DND-41 (cell line): ENCODE results near the gene PHACTR3.

Experiments used
- ATAC-seq: fragments of 200-7000 bp; cut with Tn5 transposase; 3 replicates; pipeline ENCODE4 v1.9.1; 2021; ENCODE audit warnings: low read depth; ENCODE audit not compliant: insufficient read depth
- DNase-seq: peaks from one replicate; pipeline ENCODE4 v3.0.0-alpha.2; 2020
- H2AFZ ChIP-seq: 2 replicates; pipeline ENCODE4 v1.6.0; 2012; ENCODE audit warnings: low read depth, low read length
- H3K27ac ChIP-seq: 2 replicates; pipeline ENCODE4 v1.5.1; 2012; ENCODE audit warnings: low read length, inconsistent platforms
- H3K27me3 ChIP-seq: fragments of 200-600 bp; sonication (generic); 2 replicates; pipeline ENCODE4 v1.6.0; 2012; ENCODE audit warnings: low read length, mild to moderate bottlenecking, inconsistent platforms; ENCODE audit not compliant: insufficient read depth, poor library complexity
- H3K36me3 ChIP-seq: 2 replicates; pipeline ENCODE4 v1.5.1; 2012; ENCODE audit warnings: low read length, inconsistent platforms; ENCODE audit not compliant: insufficient read depth
- H3K4me1 ChIP-seq: 2 replicates; pipeline ENCODE4 v1.5.1; 2012; ENCODE audit warnings: mild to moderate bottlenecking, low read length; ENCODE audit not compliant: insufficient read depth
- H3K4me2 ChIP-seq: 2 replicates; pipeline ENCODE4 v1.6.0; 2012; ENCODE audit warnings: mild to moderate bottlenecking, moderate library complexity, low read length, inconsistent platforms; ENCODE audit not compliant: insufficient read depth
- H3K4me3 ChIP-seq, 2 experiments: fragments of 200-600 bp in 1 of 2; shearing (Covaris generic) in 1 of 2; 2 replicates each; pipeline ENCODE4 v1.5.1; 2012 to 2016; ENCODE audit warnings: inconsistent platforms in 2 of 2, low read length in 2 of 2, mild to moderate bottlenecking in 2 of 2, low read depth in 1 of 2, moderate library complexity in 1 of 2
- H3K79me2 ChIP-seq: 2 replicates; pipeline ENCODE4 v1.6.0; 2012; ENCODE audit warnings: low read length, inconsistent platforms; ENCODE audit not compliant: insufficient read depth
- H3K9ac ChIP-seq: 2 replicates; pipeline ENCODE4 v1.6.0; 2012; ENCODE audit warnings: low read depth, mild to moderate bottlenecking, inconsistent platforms, low read length, moderate library complexity
- H3K9me3 ChIP-seq: 2 replicates; pipeline ENCODE4 v1.5.1; 2012; ENCODE audit warnings: low read length, moderate library complexity, mild to moderate bottlenecking, inconsistent platforms; ENCODE audit not compliant: insufficient read depth, severe bottlenecking
- H4K20me1 ChIP-seq: 2 replicates; pipeline ENCODE4 v1.6.0; 2012; ENCODE audit warnings: low read length; ENCODE audit not compliant: insufficient read depth
- CTCF ChIP-seq: IDR thresholded peaks from 2 replicates; pipeline ENCODE4 v1.5.1; 2012; ENCODE audit warnings: borderline replicate concordance, low read length, moderate library complexity, mild to moderate bottlenecking; ENCODE audit not compliant: poor library complexity, severe bottlenecking; ENCODE audit errors: extremely low read depth
- EZH2 ChIP-seq: IDR thresholded peaks from 3 replicates; pipeline ENCODE4 v1.6.1; 2012; ENCODE audit warnings: borderline replicate concordance, low read depth, mild to moderate bottlenecking, moderate library complexity, low read length, inconsistent platforms; ENCODE audit not compliant: severe bottlenecking

Gene PHACTR3

GRCh38 chr20:59571551-59572314, 32.6 kb upstream of the PHACTR3 start:
- Histone ChIP-seq H3K79me2 (no peaks in the 10 kb centered on the region), H3K27ac (no peak overlapping the region), H3K9me3 (no peaks in the 10 kb centered on the region), H3K27me3 (no peaks in the 10 kb centered on the region), H3K4me2 (peak overlapping the region; percentile 56), H3K36me3 (no peaks in the 10 kb centered on the region), H3K4me1 (peaks cover 11% of the 10 kb centered on the region), H3K9ac (no peak overlapping the region; the same call in 1 of the 2 replicates), H2AFZ (peak overlapping the region; percentile 93), H3K4me3 (peak overlapping the region in 1 of 2 experiments; percentile 26; a peak in 1 of 4 replicates), H4K20me1 (0 out of 2 replicates have a peak, but pooled peaks cover 4% of the 10 kb centered on the region)
- ATAC-seq, result peak; percentile 99
- TF ChIP-seq CTCF (peak; percentile 98), EZH2 (no peak)
- DNase-seq, result peak; percentile 89

DNA sequence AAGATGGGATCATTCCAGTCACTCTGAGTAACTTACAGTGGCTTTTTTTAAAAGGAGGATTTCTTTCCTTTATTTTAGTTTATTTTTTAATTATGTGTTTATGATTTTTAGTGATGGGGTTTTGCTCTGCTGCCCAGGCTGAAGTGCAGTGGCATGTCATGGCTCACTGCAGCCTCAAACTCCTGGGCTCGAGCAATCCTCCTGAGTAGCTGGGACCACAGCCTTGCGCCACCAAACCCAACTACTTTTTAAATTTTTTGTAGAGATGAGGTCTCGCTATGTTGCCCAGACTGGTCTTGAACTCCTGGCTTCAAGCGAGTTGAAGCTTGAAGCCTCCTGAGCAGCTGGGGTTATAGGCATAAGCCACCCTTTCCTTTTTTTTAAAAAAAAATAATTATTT, 31.8 kb upstream of the PHACTR3 start:
- TF ChIP-seq EZH2, result no peak
- TF ChIP-seq CTCF, result no peak
- no peaks in the 10 kb centered on the region for H3K9me3 ChIP-seq
- H3K4me3 ChIP-seq, result no peak overlapping the region
- 0 out of 2 replicates have a peak, but pooled peaks cover 4% of the 10 kb centered on the region for H4K20me1 ChIP-seq
- H3K27ac ChIP-seq, result no peak overlapping the region
- H3K9ac ChIP-seq, result no peak overlapping the region
- H3K4me1 ChIP-seq, result peaks cover 11% of the 10 kb centered on the region
- H2AFZ ChIP-seq, result no peak overlapping the region
- no peaks in the 10 kb centered on the region for H3K27me3 ChIP-seq
- no peak overlapping the region for H3K4me2 ChIP-seq
- no peaks in the 10 kb centered on the region for H3K36me3 ChIP-seq
- no peaks in the 10 kb centered on the region for H3K79me2 ChIP-seq
- DNase-seq (no peak), ATAC-seq (no peak)

DNA sequence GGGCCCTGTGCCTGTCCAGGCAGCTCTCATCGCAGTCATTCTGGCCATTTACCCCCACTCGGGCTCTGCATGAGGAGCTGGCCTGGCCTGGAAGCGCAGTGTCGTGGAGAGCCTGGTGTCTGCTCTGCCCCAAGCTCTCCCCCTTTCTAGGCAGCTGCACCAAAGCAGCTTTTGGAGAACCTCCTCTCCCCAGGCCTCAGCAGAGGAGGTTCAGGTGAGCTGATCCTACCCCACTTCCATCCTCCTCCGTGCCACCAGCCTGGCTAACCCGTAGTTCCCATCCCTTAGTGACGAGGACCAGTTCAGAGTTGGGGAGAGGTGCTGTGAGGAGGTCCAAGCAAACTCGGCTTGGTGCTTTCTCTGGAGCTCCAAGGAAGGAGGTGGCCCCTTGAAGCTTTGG, 30.5 kb upstream of the PHACTR3 start:
- Histone ChIP-seq H3K4me2 (no peak overlapping the region), H3K4me3 (no peak overlapping the region), H3K9me3 (no peaks in the 10 kb centered on the region), H4K20me1 (peaks cover 9% of the 10 kb centered on the region; the same call in 1 of the 2 replicates), H3K79me2 (no peaks in the 10 kb centered on the region), H2AFZ (no peak overlapping the region), H3K27ac (no peak overlapping the region), H3K4me1 (peaks cover 11% of the 10 kb centered on the region), H3K27me3 (no peaks in the 10 kb centered on the region), H3K36me3 (no peaks in the 10 kb centered on the region), H3K9ac (no peak overlapping the region)
- no peak for TF ChIP-seq CTCF
- no peak for TF ChIP-seq EZH2
- ATAC-seq (no peak), DNase-seq (no peak)
